Fibroblast of lung (primary cell): Measurements from ENCODE around the gene CDH4. TPM values are rescaled to one million over a fixed set of nuclear protein-coding genes. Genes with fewer than 3 reads are reported as not detected.
"Not testable (repeated sequence)": the region's sequence is repeated elsewhere in the genome, so short reads cannot be mapped to it uniquely, and the experiment has no call there.

Experiments
- DNase-seq, 2 donors: peaks; one replicate each; pipeline versions ENCODE4 v3.0.0 to v3.0.0-alpha.2; 2010; ENCODE audit warnings: low read depth in 2 of 2
- H2AFZ ChIP-seq: 2 replicates; pipeline ENCODE4 v1.5.1; 2012; ENCODE audit warnings: low read length, control low read depth, inconsistent platforms
- H3K27ac ChIP-seq: 2 replicates; pipeline ENCODE4 v1.5.1; 2011; ENCODE audit warnings: low read length, control low read depth; ENCODE audit not compliant: insufficient read depth
- H3K27me3 ChIP-seq: 2 replicates; pipeline ENCODE4 v1.5.1; 2011; ENCODE audit warnings: mild to moderate bottlenecking, low read length; ENCODE audit not compliant: control insufficient read depth, insufficient read depth
- H3K36me3 ChIP-seq: 2 replicates; pipeline ENCODE4 v1.5.1; 2011; ENCODE audit warnings: low read length; ENCODE audit not compliant: control insufficient read depth, insufficient read depth
- H3K4me1 ChIP-seq: 2 replicates; pipeline ENCODE4 v1.5.1; 2011; ENCODE audit warnings: low read length; ENCODE audit not compliant: control insufficient read depth, insufficient read depth; ENCODE audit errors: extremely low read depth
- H3K4me2 ChIP-seq: 2 replicates; pipeline ENCODE4 v1.5.1; 2011; ENCODE audit warnings: low read length, control low read depth; ENCODE audit not compliant: insufficient read depth; ENCODE audit errors: extremely low read depth
- H3K4me3 ChIP-seq, 4 experiments: fragments of 200-600 bp in 1 of 4; sonication (generic) in 1 of 4; replicated peaks in 1 of 4; 2 replicates each; pipeline ENCODE4 v1.5.1; 2011 to 2016; ENCODE audit warnings: low read length in 4 of 4, low read depth in 3 of 4, mild to moderate bottlenecking in 3 of 4, control low read depth in 2 of 4, inconsistent platforms in 1 of 4, mixed read lengths in 1 of 4; ENCODE audit not compliant: insufficient read depth in 1 of 4; ENCODE audit errors: control extremely low read depth in 1 of 4
- H3K79me2 ChIP-seq: 2 replicates; pipeline ENCODE4 v1.5.1; 2012; ENCODE audit warnings: mild to moderate bottlenecking, low read length, inconsistent platforms; ENCODE audit not compliant: control insufficient read depth, insufficient read depth
- H3K9ac ChIP-seq: 2 replicates; pipeline ENCODE4 v1.5.1; 2011; ENCODE audit warnings: mild to moderate bottlenecking, low read length, control low read depth; ENCODE audit not compliant: insufficient read depth
- H3K9me3 ChIP-seq: 2 replicates; pipeline ENCODE4 v1.5.1; 2012; ENCODE audit warnings: low read depth, low read length; ENCODE audit not compliant: control insufficient read depth, insufficient read depth
- H4K20me1 ChIP-seq: 2 replicates; pipeline ENCODE4 v1.5.1; 2011; ENCODE audit warnings: low read length; ENCODE audit not compliant: control insufficient read depth, insufficient read depth; ENCODE audit errors: extremely low read depth
- EZH2 ChIP-seq: IDR thresholded peaks from 2 replicates; pipeline ENCODE4 v1.5.1; 2012; ENCODE audit warnings: low read length, control low read depth, mild to moderate bottlenecking; ENCODE audit errors: missing control alignments
- polyA plus RNA-seq, 2 donors: library from polyadenylated mRNA; depleted of rRNA in 1 of 2; stranded (reverse) in 1 of 2; unstranded in 1 of 2; fragments of >200 nt; gene quantifications; 2 replicates each; pipeline ENCODE4 v1.2.1, GENCODE V29; 2011 to 2012; ENCODE audit warnings: missing spikeins in 1 of 2
- total RNA-seq: library from RNA; depleted of rRNA; stranded (reverse); fragments of >200 nt; gene quantifications from 2 replicates; pipeline ENCODE4 v1.2.1, GENCODE V29; 2014
- TF ChIP-seq, protein P1 (sequence below), 2 donors: IDR thresholded peaks in 1 of 2; conservative IDR thresholded peaks in 1 of 2; 1 replicate in 1 of 2; 2 replicates in 1 of 2; pipeline ENCODE4 v1.5.1; 2011 to 2012; ENCODE audit warnings: low read length in 2 of 2, control low read depth in 1 of 2, inconsistent platforms in 1 of 2, low read depth in 1 of 2, mild to moderate bottlenecking in 1 of 2

The CDH4 gene
- total and polyA plus RNA-seq, 2 donors (not counting 1 experiment from before 2014, with no cell fraction given) = 4.8 to 6.8 TPM

DNA sequence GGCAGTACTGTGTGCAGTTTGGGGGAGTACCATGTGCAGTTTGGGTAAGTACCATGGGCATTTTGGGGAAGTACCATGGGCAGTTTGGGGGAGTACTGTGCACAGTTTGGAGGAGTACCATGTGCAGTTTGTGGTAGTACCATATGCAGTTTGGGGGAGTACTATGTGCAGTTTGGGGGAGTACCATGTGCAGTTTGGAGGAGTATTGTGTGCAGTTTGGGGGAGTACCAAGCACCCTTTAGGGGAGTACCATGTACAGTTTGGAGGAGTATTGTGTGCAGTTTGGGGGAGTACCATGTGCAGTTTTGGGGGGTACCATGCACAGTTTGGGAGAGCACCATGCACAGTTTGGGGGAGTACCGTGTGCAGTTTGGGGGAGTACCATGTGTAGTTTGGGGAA, 21.6 kb downstream of the CDH4 start:
- not testable (repeated sequence) for H3K4me1 ChIP-seq, DNase-seq, H3K27ac ChIP-seq, H3K79me2 ChIP-seq, H3K27me3 ChIP-seq, H3K4me3 ChIP-seq, H3K9ac ChIP-seq, H3K36me3 ChIP-seq, H4K20me1 ChIP-seq, H3K4me2 ChIP-seq, H3K9me3 ChIP-seq, H2AFZ ChIP-seq

DNA sequence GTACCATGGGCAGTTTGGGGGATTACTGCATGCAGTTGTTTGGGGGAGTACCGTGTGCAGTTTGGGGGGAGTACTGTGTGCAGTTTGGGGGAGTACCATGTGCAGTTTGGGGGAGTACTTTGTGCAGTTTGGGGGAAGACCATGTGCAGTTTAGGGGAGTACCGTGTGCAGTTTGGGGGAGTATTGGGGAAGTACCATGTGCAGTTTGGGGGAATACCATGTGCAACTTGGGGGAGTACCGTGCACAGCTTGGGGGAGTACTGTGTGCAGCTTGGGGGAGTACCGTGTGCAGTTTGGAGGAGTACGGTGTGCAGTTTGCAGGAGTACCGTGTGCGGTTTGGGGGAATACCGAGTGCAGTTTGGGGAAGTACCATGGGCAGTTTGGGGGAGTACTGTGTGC, 22.3 kb downstream of the CDH4 start:
- TF ChIP-seq EZH2 = no peak
- TF ChIP-seq, protein P1, sequence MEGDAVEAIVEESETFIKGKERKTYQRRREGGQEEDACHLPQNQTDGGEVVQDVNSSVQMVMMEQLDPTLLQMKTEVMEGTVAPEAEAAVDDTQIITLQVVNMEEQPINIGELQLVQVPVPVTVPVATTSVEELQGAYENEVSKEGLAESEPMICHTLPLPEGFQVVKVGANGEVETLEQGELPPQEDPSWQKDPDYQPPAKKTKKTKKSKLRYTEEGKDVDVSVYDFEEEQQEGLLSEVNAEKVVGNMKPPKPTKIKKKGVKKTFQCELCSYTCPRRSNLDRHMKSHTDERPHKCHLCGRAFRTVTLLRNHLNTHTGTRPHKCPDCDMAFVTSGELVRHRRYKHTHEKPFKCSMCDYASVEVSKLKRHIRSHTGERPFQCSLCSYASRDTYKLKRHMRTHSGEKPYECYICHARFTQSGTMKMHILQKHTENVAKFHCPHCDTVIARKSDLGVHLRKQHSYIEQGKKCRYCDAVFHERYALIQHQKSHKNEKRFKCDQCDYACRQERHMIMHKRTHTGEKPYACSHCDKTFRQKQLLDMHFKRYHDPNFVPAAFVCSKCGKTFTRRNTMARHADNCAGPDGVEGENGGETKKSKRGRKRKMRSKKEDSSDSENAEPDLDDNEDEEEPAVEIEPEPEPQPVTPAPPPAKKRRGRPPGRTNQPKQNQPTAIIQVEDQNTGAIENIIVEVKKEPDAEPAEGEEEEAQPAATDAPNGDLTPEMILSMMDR (conservative IDR thresholded peaks at IDR 0.05 in 1 of 2, IDR thresholded peaks at IDR 0.05 in 1 of 2; ENCODE audit: low read depth in 1 of 2, low read length in 2 of 2) = no peak
- Histone ChIP-seq H3K4me2 (no peak overlapping the region), H3K4me1 (peaks cover 5% of the 10 kb centered on the region), H3K27me3 (no peaks in the 10 kb centered on the region), H2AFZ (no peak overlapping the region), H4K20me1 (no peaks in the 10 kb centered on the region), H3K27ac (no peak overlapping the region), H3K9me3 (no peaks in the 10 kb centered on the region), H3K36me3 (no peaks in the 10 kb centered on the region), H3K9ac (no peak overlapping the region), H3K79me2 (peaks cover 4% of the 10 kb centered on the region), H3K4me3 (no peak overlapping the region)
- no peak for DNase-seq

DNA sequence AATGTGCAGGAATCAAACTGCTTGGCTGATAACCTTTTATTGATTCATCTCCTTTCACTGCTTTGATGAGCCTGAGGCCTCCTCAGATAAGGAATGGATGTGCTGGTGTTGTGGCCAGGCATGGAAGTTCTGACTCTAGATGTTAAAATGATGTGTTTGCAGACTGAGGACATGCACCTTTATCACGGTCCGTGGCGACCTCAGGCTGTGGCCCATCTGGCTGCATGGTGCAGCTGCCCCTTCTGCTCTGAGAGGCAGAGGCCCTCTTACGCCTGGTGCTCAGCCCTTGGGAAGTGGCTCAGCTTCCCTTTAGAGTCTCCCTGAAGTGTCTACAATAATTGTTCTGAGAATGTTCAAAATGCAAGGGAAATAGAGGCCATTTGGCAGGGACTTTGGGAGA, 26.2 kb downstream of the CDH4 start:
- Histone ChIP-seq H4K20me1 (no peaks in the 10 kb centered on the region), H3K4me2 (no peak overlapping the region), H3K9ac (no peak overlapping the region), H3K27me3 (no peaks in the 10 kb centered on the region), H2AFZ (no peak overlapping the region), H3K27ac (no peak overlapping the region), H3K79me2 (peaks cover 4% of the 10 kb centered on the region), H3K9me3 (peaks cover 2% of the 10 kb centered on the region), H3K36me3 (no peaks in the 10 kb centered on the region), H3K4me3 (no peak overlapping the region), H3K4me1 (no peaks in the 10 kb centered on the region)
- DNase-seq = no peak
- TF ChIP-seq EZH2 = no peak
- TF ChIP-seq, protein P1 (conservative IDR thresholded peaks at IDR 0.05 in 1 of 2, IDR thresholded peaks at IDR 0.05 in 1 of 2; ENCODE audit: low read depth in 1 of 2, low read length in 2 of 2) = no peak
